HEK293T (cell line): Measurements from ENCODE around the gene ADGRL3.

Experiments
- ARNT ChIP-seq: fragments of 450-650 bp; IDR thresholded peaks from 2 replicates; pipeline ENCODE4 v1.6.1; 2017; ENCODE audit warnings: mild to moderate bottlenecking
- BHLHE40 ChIP-seq: fragments of 450-650 bp; IDR thresholded peaks from 2 replicates; pipeline ENCODE4 v1.6.1; 2016; ENCODE audit warnings: mild to moderate bottlenecking, moderate library complexity, borderline replicate concordance
- FOXA1 ChIP-seq: fragments of 450-650 bp; IDR thresholded peaks from 2 replicates; pipeline ENCODE4 v1.6.1; 2016; ENCODE audit warnings: mild to moderate bottlenecking
- L3MBTL2 ChIP-seq: fragments of 450-650 bp; conservative IDR thresholded peaks from 2 replicates; pipeline ENCODE4 v1.6.1; 2016; ENCODE audit warnings: mild to moderate bottlenecking
- NFRKB ChIP-seq: fragments of 450-650 bp; IDR thresholded peaks from 2 replicates; pipeline ENCODE4 v1.6.1; 2016; ENCODE audit warnings: mild to moderate bottlenecking, moderate library complexity
- SP1 ChIP-seq: fragments of 450-650 bp; IDR thresholded peaks from 2 replicates; pipeline ENCODE4 v1.6.1; 2017
- SUZ12 ChIP-seq: fragments of 450-650 bp; IDR thresholded peaks from 2 replicates; pipeline ENCODE4 v1.6.1; 2016; ENCODE audit warnings: mild to moderate bottlenecking
- TF ChIP-seq, protein P1 (sequence below): fragments of 450-650 bp; IDR thresholded peaks from 2 replicates; pipeline ENCODE4 v1.6.1; 2016

GRCh38 chr4:61714387-61714911, 514.3 kb downstream of the ADGRL3 start:
- TF ChIP-seq, protein P1, sequence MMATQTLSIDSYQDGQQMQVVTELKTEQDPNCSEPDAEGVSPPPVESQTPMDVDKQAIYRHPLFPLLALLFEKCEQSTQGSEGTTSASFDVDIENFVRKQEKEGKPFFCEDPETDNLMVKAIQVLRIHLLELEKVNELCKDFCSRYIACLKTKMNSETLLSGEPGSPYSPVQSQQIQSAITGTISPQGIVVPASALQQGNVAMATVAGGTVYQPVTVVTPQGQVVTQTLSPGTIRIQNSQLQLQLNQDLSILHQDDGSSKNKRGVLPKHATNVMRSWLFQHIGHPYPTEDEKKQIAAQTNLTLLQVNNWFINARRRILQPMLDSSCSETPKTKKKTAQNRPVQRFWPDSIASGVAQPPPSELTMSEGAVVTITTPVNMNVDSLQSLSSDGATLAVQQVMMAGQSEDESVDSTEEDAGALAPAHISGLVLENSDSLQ: no peak
- TF ChIP-seq NFRKB (no peak), SP1 (no peak), FOXA1 (no peak), ARNT (no peak), SUZ12 (no peak), BHLHE40 (no peak), L3MBTL2 (no peak)
